Activated T-cell treated with anti-CD3 and anti-CD28 coated beads, Interleukin-2, amount 50 U/mL, for 72 hours (primary cell): ENCODE data around the gene ARMH1. TPM values are rescaled to one million over a fixed set of nuclear protein-coding genes. Genes with fewer than 3 reads are reported as not detected.

Experiments used
- ATAC-seq, 2 donors: fragments of 150-1000 bp; cut with Tn5 transposase; replicated peaks in 1 of 2; 2 replicates each; pipeline ENCODE4 v1.10.0; 2021; ENCODE audit warnings: moderate library complexity in 2 of 2, mild to moderate bottlenecking in 1 of 2
- DNase-seq, 2 donors: peaks; one replicate each; pipeline ENCODE4 v3.0.0; 2021 to 2022; ENCODE audit warnings: mixed read lengths in 1 of 2
- H3K27ac Mint-ChIP-seq: one replicate; pipeline ENCODE4 v1.8.0; 2022; ENCODE audit warnings: mild to moderate bottlenecking, moderate library complexity, mixed read lengths
- H3K27me3 Mint-ChIP-seq: one replicate; pipeline ENCODE4 v1.8.0; 2022; ENCODE audit warnings: low read depth, mixed read lengths
- H3K36me3 Mint-ChIP-seq, 2 donors: one replicate each; pipeline ENCODE4 v1.8.0; 2022; ENCODE audit warnings: mixed read lengths in 2 of 2, mild to moderate bottlenecking in 1 of 2; ENCODE audit not compliant: insufficient read depth in 2 of 2
- H3K4me1 Mint-ChIP-seq: one replicate; pipeline ENCODE4 v1.8.0; 2022; ENCODE audit warnings: low read depth, mixed read lengths
- H3K4me3 Mint-ChIP-seq, 2 donors: one replicate each; pipeline ENCODE4 v1.8.0; 2022; ENCODE audit warnings: mild to moderate bottlenecking in 2 of 2, mixed read lengths in 2 of 2, moderate library complexity in 2 of 2
- H3K9me3 Mint-ChIP-seq, 2 donors: one replicate each; pipeline ENCODE4 v1.8.0; 2022; ENCODE audit warnings: mixed read lengths in 2 of 2
- total RNA-seq, 2 donors: library from RNA; stranded (reverse); gene quantifications; one replicate each; pipeline ENCODE4 v1.2.3, GENCODE V29; 2022

Gene ARMH1
- total RNA-seq, 2 donors from 2014 or later, result 108 to 123 TPM

- ATAC-seq (no peak), DNase-seq (no peak)
- H3K4me3 Mint-ChIP-seq, result no peak overlapping the region
- no peaks in the 10 kb centered on the region for H3K4me1 Mint-ChIP-seq
- no peaks in the 10 kb centered on the region for H3K27me3 Mint-ChIP-seq
- no peaks in the 10 kb centered on the region for H3K9me3 Mint-ChIP-seq
- H3K36me3 Mint-ChIP-seq, result no peaks in the 10 kb centered on the region
- no peak overlapping the region for H3K27ac Mint-ChIP-seq
These were observed 7.7 kb downstream of the ARMH1 start for GRCh38 chr1:44681905-44682882.

- H3K4me1 Mint-ChIP-seq, result no peaks in the 10 kb centered on the region
- no peaks in the 10 kb centered on the region for H3K36me3 Mint-ChIP-seq
- no peak overlapping the region for H3K4me3 Mint-ChIP-seq
- ATAC-seq (no peak), DNase-seq (no peak)
- no peaks in the 10 kb centered on the region for H3K9me3 Mint-ChIP-seq
- no peak overlapping the region for H3K27ac Mint-ChIP-seq
- H3K27me3 Mint-ChIP-seq, result no peaks in the 10 kb centered on the region
These were observed 8.4 kb downstream of the ARMH1 start for GRCh38 chr1:44682883-44683265.

GRCh38 chr1:44684525-44684924 lies 10.0 kb downstream of the ARMH1 start:
- no peak overlapping the region for H3K4me3 Mint-ChIP-seq
- DNase-seq, result no peak
- no peaks in the 10 kb centered on the region for H3K9me3 Mint-ChIP-seq
- no peaks in the 10 kb centered on the region for H3K36me3 Mint-ChIP-seq
- no peaks in the 10 kb centered on the region for H3K27me3 Mint-ChIP-seq
- no peaks in the 10 kb centered on the region for H3K4me1 Mint-ChIP-seq
- H3K27ac Mint-ChIP-seq, result no peak overlapping the region
- peak in 1 of 2 donors; percentile 42 for ATAC-seq

GRCh38 chr1:44685218-44685617 lies 10.7 kb downstream of the ARMH1 start:
- Mint-ChIP-seq H3K27ac (no peak overlapping the region), H3K4me1 (no peaks in the 10 kb centered on the region), H3K4me3 (no peak overlapping the region), H3K27me3 (no peaks in the 10 kb centered on the region), H3K9me3 (no peaks in the 10 kb centered on the region), H3K36me3 (no peaks in the 10 kb centered on the region)
- ATAC-seq (no peak), DNase-seq (no peak)

GRCh38 chr1:44685881-44686280 lies 11.4 kb downstream of the ARMH1 start:
- no peak overlapping the region for H3K27ac Mint-ChIP-seq

GRCh38 chr1:44688760-44689446 lies 14.4 kb downstream of the ARMH1 start:
- Mint-ChIP-seq H3K9me3 (no peaks in the 10 kb centered on the region), H3K36me3 (no peaks in the 10 kb centered on the region), H3K27ac (no peak overlapping the region), H3K4me1 (peaks cover 16% of the 10 kb centered on the region), H3K27me3 (no peaks in the 10 kb centered on the region), H3K4me3 (no peak overlapping the region)
- ATAC-seq (no peak), DNase-seq (no peak)

More at GRCh38 chr1:44685881-44686280, 11.4 kb downstream of the ARMH1 start:
- Mint-ChIP-seq H3K4me1 (no peaks in the 10 kb centered on the region), H3K27me3 (no peaks in the 10 kb centered on the region), H3K36me3 (no peaks in the 10 kb centered on the region), H3K9me3 (no peaks in the 10 kb centered on the region), H3K4me3 (no peak overlapping the region)
- ATAC-seq (no peak), DNase-seq (no peak)

GRCh38 chr1:44689447-44689765 lies 14.9 kb downstream of the ARMH1 start:
- Mint-ChIP-seq H3K4me1 (peaks cover 18% of the 10 kb centered on the region), H3K36me3 (no peaks in the 10 kb centered on the region), H3K9me3 (no peaks in the 10 kb centered on the region), H3K27me3 (no peaks in the 10 kb centered on the region), H3K4me3 (no peak overlapping the region), H3K27ac (no peak overlapping the region)
- DNase-seq (no peak), ATAC-seq (no peak)

GRCh38 chr1:44693159-44693558 lies 18.6 kb downstream of the ARMH1 start:
- peak in 1 of 2 donors; percentile 21 for DNase-seq
- no peaks in the 10 kb centered on the region for H3K27me3 Mint-ChIP-seq
- H3K9me3 Mint-ChIP-seq, result no peaks in the 10 kb centered on the region
- no peak overlapping the region for H3K27ac Mint-ChIP-seq
- H3K4me3 Mint-ChIP-seq, result no peak overlapping the region
- ATAC-seq, result peak; percentile 64 to 69
- no peaks in the 10 kb centered on the region for H3K36me3 Mint-ChIP-seq
- peaks cover 38% of the 10 kb centered on the region for H3K4me1 Mint-ChIP-seq

- peaks cover 42% of the 10 kb centered on the region for H3K4me1 Mint-ChIP-seq
- no peaks in the 10 kb centered on the region for H3K36me3 Mint-ChIP-seq
- no peaks in the 10 kb centered on the region for H3K9me3 Mint-ChIP-seq
- no peak for ATAC-seq
- H3K27me3 Mint-ChIP-seq, result no peaks in the 10 kb centered on the region
- DNase-seq, result no peak
- H3K27ac Mint-ChIP-seq, result no peak overlapping the region
- no peak overlapping the region for H3K4me3 Mint-ChIP-seq
These were observed 19.4 kb downstream of the ARMH1 start for GRCh38 chr1:44693900-44694299.

- DNase-seq (no peak), ATAC-seq (no peak)
- Mint-ChIP-seq H3K36me3 (no peaks in the 10 kb centered on the region), H3K27ac (no peak overlapping the region), H3K9me3 (no peaks in the 10 kb centered on the region), H3K4me1 (peaks cover 42% of the 10 kb centered on the region), H3K27me3 (no peaks in the 10 kb centered on the region), H3K4me3 (no peak overlapping the region)
These were observed 20.5 kb downstream of the ARMH1 start for GRCh38 chr1:44694863-44695478.

- Mint-ChIP-seq H3K27me3 (no peaks in the 10 kb centered on the region), H3K4me3 (no peak overlapping the region), H3K4me1 (peaks cover 42% of the 10 kb centered on the region), H3K27ac (no peak overlapping the region), H3K9me3 (no peaks in the 10 kb centered on the region), H3K36me3 (no peaks in the 10 kb centered on the region)
- DNase-seq, result no peak
- ATAC-seq, result no peak
These were observed 21.2 kb downstream of the ARMH1 start for GRCh38 chr1:44695671-44696070.

GRCh38 chr1:44696101-44696500 lies 21.6 kb downstream of the ARMH1 start:
- Mint-ChIP-seq H3K4me3 (no peak overlapping the region), H3K4me1 (peaks cover 42% of the 10 kb centered on the region), H3K27ac (peak overlapping the region; percentile 91), H3K27me3 (no peaks in the 10 kb centered on the region), H3K36me3 (no peaks in the 10 kb centered on the region), H3K9me3 (no peaks in the 10 kb centered on the region)
- ATAC-seq (no peak), DNase-seq (no peak)

GRCh38 chr1:44696789-44697345 lies 22.4 kb downstream of the ARMH1 start:
- H3K27ac Mint-ChIP-seq, result peak overlapping the region; percentile 91
- DNase-seq (peak; percentile 62 to 67), ATAC-seq (peak; percentile 89 to 93)
- H3K27me3 Mint-ChIP-seq, result no peaks in the 10 kb centered on the region
- H3K4me3 Mint-ChIP-seq, result peak overlapping the region; percentile 29 to 68
- no peaks in the 10 kb centered on the region for H3K36me3 Mint-ChIP-seq
- H3K4me1 Mint-ChIP-seq, result peaks cover 38% of the 10 kb centered on the region
- no peaks in the 10 kb centered on the region for H3K9me3 Mint-ChIP-seq
